OCI-LY1 (cell line): ENCODE data around the gene HCRT.

Experiments
- CTCF ChIP-seq: fragments of 200-600 bp; sonication (generic), shearing (Covaris generic); IDR thresholded peaks from 2 replicates; pipeline ENCODE4 v1.5.1; 2017; ENCODE audit warnings: mild to moderate bottlenecking, antibody characterized with exemption, low read length, moderate library complexity, mixed read lengths
- EZH2 ChIP-seq: fragments of 200-600 bp; sonication (generic), shearing (Covaris generic); IDR thresholded peaks from 2 replicates; pipeline ENCODE4 v1.8.0; 2017; ENCODE audit warnings: borderline replicate concordance, mixed run types, mild to moderate bottlenecking, antibody characterized with exemption, low read length, moderate library complexity, mixed read lengths

GRCh38 chr17:42200706-42201457 is 15.6 kb upstream of the HCRT start:
- TF ChIP-seq EZH2 (no peak), CTCF (no peak)
